ENCODE measurements around the gene ZNF254. TPM values are rescaled to one million over a fixed set of nuclear protein-coding genes. Genes with fewer than 3 reads are reported as not detected.

Gene ZNF254
- total RNA-seq, 1 experiment from 2014 or later = 26.6 TPM

DNA sequence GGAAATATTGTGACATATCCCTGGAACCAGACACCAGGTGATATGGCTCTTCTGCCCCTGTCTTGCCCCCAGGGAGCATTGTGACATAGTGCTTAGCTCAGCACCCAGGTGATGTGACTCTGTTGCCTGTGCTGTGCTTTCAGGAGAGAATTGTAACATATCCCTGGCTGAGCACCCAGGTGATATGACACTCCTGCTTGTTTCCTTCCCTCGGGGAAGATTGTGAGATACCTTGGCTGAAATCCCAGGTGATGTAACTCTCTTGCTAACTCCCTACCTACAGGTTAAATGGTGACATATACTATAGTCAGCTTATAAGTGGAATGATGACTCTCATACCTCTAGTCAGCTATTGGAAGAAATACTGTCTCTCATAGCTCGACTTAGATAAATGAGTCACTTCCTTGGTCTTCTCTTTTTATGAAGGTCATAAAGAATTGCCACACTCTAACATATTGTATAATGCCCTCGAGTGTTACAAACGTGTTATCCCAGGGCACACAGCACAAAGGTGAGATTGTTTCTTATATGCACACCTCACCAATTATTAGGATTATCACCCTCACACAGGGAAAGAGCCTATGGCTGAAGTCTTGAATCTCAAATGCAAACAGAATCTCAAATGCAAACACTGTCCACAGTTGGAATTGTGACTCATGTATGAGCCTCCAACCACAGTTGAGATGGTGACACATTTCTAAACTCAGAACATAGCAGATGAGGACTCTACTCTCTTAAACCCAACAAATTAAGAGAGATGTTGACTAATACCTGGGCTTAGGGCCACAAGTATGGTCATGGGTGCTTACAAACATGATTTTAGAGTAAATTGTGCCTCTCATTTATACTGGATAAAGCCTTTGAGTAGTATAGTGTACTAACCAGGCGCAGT, 32.7 kb upstream of the ZNF254 start:
- Histone ChIP-seq H3K4ac (ENCODE audit: low read depth, low read length) (no peak overlapping the region), H2BK20ac (ENCODE audit: low read depth, low read length, poor library complexity, severe bottlenecking) (no peak overlapping the region), H2BK15ac (ENCODE audit: low read depth, low read length) (no peak overlapping the region), H3K56ac (ENCODE audit: insufficient read length, low read depth, low read length) (no peak overlapping the region), H3T11ph (ENCODE audit: low read length) (no peak overlapping the region), H3K79me1 (ENCODE audit: insufficient read depth, low read depth, low read length, poor library complexity, severe bottlenecking) (no peaks in the 10 kb centered on the region), H3K9ac (ENCODE audit: extremely low read depth, insufficient read length, low read length) (no peak overlapping the region), H4K5ac (ENCODE audit: insufficient read length, low read depth, low read length) (no peak overlapping the region), H3K4me1 (ENCODE audit: insufficient read depth, low read length) (no peaks in the 10 kb centered on the region), H3K18ac (ENCODE audit: insufficient read length, low read depth, low read length) (no peak overlapping the region), H2BK120ac (ENCODE audit: low read depth, low read length, poor library complexity, severe bottlenecking) (no peak overlapping the region), H3K9me3 (ENCODE audit: control insufficient read depth, low read depth, low read length) (no peaks in the 10 kb centered on the region), H2BK12ac (ENCODE audit: insufficient read length, low read depth, low read length) (no peak overlapping the region), H4K91ac (ENCODE audit: insufficient read length, low read depth, low read length) (no peak overlapping the region), H3K23ac (ENCODE audit: insufficient read length, low read depth, low read length) (no peak overlapping the region), H3K27ac (ENCODE audit: insufficient read length, low read depth, low read length) (no peak overlapping the region), H3K23me2 (ENCODE audit: insufficient read length, low read depth, low read length, poor library complexity, severe bottlenecking) (no peaks in the 10 kb centered on the region), H3K27me3 (ENCODE audit: insufficient read depth, low read length) (no peaks in the 10 kb centered on the region), H4K8ac (replicated peaks; ENCODE audit: insufficient read length, low read depth, low read length) (no peak overlapping the region), H3K14ac (ENCODE audit: insufficient read depth, low read length) (no peak overlapping the region), H2BK5ac (ENCODE audit: insufficient read length, low read length) (no peak overlapping the region), H4K20me1 (ENCODE audit: control insufficient read depth, insufficient read depth, insufficient read length) (no peaks in the 10 kb centered on the region), H2AK5ac (ENCODE audit: insufficient read length, low read length) (no peak overlapping the region), H3K4me2 (ENCODE audit: insufficient read depth, insufficient read length, low read length) (no peak overlapping the region), H3K79me2 (ENCODE audit: insufficient read depth, low read length) (no peaks in the 10 kb centered on the region), H2AFZ (ENCODE audit: low read length) (no peak overlapping the region)
- Mint-ChIP-seq H3K9me3 (no peaks in the 10 kb centered on the region; a peak in 1 of 5 replicates), H3K27ac (no peak overlapping the region), H3K27me3 (ENCODE audit: low read depth) (no peaks in the 10 kb centered on the region), H3K4me3 (no peak overlapping the region), H3K36me3 (ENCODE audit: insufficient read depth in 1 of 3, low read depth in 3 of 3) (peaks cover 59 to 92% (median 86%) of the 10 kb centered on the region in 3 experiments), H3K4me1 (no peaks in the 10 kb centered on the region)
- no peak for DNase-seq
- TF ChIP-seq, protein P1, sequence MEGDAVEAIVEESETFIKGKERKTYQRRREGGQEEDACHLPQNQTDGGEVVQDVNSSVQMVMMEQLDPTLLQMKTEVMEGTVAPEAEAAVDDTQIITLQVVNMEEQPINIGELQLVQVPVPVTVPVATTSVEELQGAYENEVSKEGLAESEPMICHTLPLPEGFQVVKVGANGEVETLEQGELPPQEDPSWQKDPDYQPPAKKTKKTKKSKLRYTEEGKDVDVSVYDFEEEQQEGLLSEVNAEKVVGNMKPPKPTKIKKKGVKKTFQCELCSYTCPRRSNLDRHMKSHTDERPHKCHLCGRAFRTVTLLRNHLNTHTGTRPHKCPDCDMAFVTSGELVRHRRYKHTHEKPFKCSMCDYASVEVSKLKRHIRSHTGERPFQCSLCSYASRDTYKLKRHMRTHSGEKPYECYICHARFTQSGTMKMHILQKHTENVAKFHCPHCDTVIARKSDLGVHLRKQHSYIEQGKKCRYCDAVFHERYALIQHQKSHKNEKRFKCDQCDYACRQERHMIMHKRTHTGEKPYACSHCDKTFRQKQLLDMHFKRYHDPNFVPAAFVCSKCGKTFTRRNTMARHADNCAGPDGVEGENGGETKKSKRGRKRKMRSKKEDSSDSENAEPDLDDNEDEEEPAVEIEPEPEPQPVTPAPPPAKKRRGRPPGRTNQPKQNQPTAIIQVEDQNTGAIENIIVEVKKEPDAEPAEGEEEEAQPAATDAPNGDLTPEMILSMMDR (conservative IDR thresholded peaks at IDR 0.05) = no peak
- no CpG with 5 or more reads among the region's 5 CpGs for WGBS (ENCODE audit: extremely low coverage, insufficient read length, low lambda C conversion rate)

Measured in H9 (cell line).